DND-41 (cell line): ENCODE data around the gene MYL6.

Experiments
- ATAC-seq: fragments of 200-7000 bp; cut with Tn5 transposase; 3 replicates; pipeline ENCODE4 v1.9.1; 2021; ENCODE audit warnings: low read depth; ENCODE audit not compliant: insufficient read depth
- DNase-seq: peaks from one replicate; pipeline ENCODE4 v3.0.0-alpha.2; 2020
- H2AFZ ChIP-seq: 2 replicates; pipeline ENCODE4 v1.6.0; 2012; ENCODE audit warnings: low read depth, low read length
- H3K27ac ChIP-seq: 2 replicates; pipeline ENCODE4 v1.5.1; 2012; ENCODE audit warnings: low read length, inconsistent platforms
- H3K27me3 ChIP-seq: fragments of 200-600 bp; sonication (generic); 2 replicates; pipeline ENCODE4 v1.6.0; 2012; ENCODE audit warnings: low read length, mild to moderate bottlenecking, inconsistent platforms; ENCODE audit not compliant: insufficient read depth, poor library complexity
- H3K36me3 ChIP-seq: 2 replicates; pipeline ENCODE4 v1.5.1; 2012; ENCODE audit warnings: low read length, inconsistent platforms; ENCODE audit not compliant: insufficient read depth
- H3K4me1 ChIP-seq: 2 replicates; pipeline ENCODE4 v1.5.1; 2012; ENCODE audit warnings: mild to moderate bottlenecking, low read length; ENCODE audit not compliant: insufficient read depth
- H3K4me2 ChIP-seq: 2 replicates; pipeline ENCODE4 v1.6.0; 2012; ENCODE audit warnings: mild to moderate bottlenecking, moderate library complexity, low read length, inconsistent platforms; ENCODE audit not compliant: insufficient read depth
- H3K4me3 ChIP-seq, 2 experiments: fragments of 200-600 bp in 1 of 2; shearing (Covaris generic) in 1 of 2; 2 replicates each; pipeline ENCODE4 v1.5.1; 2012 to 2016; ENCODE audit warnings: inconsistent platforms in 2 of 2, low read length in 2 of 2, mild to moderate bottlenecking in 2 of 2, low read depth in 1 of 2, moderate library complexity in 1 of 2
- H3K79me2 ChIP-seq: 2 replicates; pipeline ENCODE4 v1.6.0; 2012; ENCODE audit warnings: low read length, inconsistent platforms; ENCODE audit not compliant: insufficient read depth
- H3K9ac ChIP-seq: 2 replicates; pipeline ENCODE4 v1.6.0; 2012; ENCODE audit warnings: low read depth, mild to moderate bottlenecking, inconsistent platforms, low read length, moderate library complexity
- H3K9me3 ChIP-seq: 2 replicates; pipeline ENCODE4 v1.5.1; 2012; ENCODE audit warnings: low read length, moderate library complexity, mild to moderate bottlenecking, inconsistent platforms; ENCODE audit not compliant: insufficient read depth, severe bottlenecking
- H4K20me1 ChIP-seq: 2 replicates; pipeline ENCODE4 v1.6.0; 2012; ENCODE audit warnings: low read length; ENCODE audit not compliant: insufficient read depth
- CTCF ChIP-seq: IDR thresholded peaks from 2 replicates; pipeline ENCODE4 v1.5.1; 2012; ENCODE audit warnings: borderline replicate concordance, low read length, moderate library complexity, mild to moderate bottlenecking; ENCODE audit not compliant: poor library complexity, severe bottlenecking; ENCODE audit errors: extremely low read depth
- EZH2 ChIP-seq: IDR thresholded peaks from 3 replicates; pipeline ENCODE4 v1.6.1; 2012; ENCODE audit warnings: borderline replicate concordance, low read depth, mild to moderate bottlenecking, moderate library complexity, low read length, inconsistent platforms; ENCODE audit not compliant: severe bottlenecking

Gene MYL6

DNA sequence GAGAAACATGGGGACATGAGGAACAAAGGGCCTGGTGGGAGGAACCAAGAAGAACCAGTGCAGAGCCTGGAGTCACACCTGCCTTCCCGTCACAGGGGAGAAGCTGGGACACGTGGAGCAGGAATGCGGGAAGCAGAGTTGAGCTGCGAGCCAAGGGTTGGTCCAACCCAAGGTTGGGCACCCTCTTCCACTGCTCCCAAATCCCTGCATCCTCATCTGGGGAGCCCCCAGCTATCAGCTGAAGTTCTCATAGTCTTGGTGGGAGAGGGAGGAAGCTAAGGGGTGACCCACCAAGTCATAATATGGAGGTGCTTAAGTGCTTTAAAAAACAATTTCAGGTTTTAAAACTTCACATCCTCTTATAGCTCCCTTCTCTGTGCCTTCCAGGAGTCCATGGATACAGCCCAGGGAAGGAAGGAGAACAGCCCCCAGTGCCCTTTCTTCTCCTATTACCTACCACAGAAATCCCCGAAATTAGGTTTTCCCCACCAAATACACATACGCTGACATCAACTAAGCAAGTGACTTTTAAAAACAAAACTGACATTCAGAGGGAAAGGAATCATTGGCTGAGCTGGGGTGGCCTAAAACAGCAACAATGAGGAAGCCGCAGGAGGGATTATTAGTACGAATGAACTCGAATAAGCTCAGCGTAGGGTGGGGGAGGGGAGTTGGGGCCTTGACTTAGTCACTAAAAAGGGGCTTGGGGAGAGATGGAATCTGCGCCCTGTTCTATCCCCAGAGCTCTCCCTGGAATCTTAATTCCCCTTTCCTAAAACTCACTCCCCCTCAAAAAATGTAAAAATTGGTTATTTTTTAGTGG lies 4.5 kb downstream of the MYL6 start:
- no peak for TF ChIP-seq CTCF
- Histone ChIP-seq H3K36me3 (peaks cover 80% of the 10 kb centered on the region), H3K9ac (no peak overlapping the region)

GRCh38 chr12:56163533-56164344 lies 5.6 kb downstream of the MYL6 start:
- H3K9me3 ChIP-seq = no peaks in the 10 kb centered on the region
- peaks cover 13% of the 10 kb centered on the region for H4K20me1 ChIP-seq
- DNase-seq = no peak
- H3K4me2 ChIP-seq = no peak overlapping the region
- H3K27me3 ChIP-seq = no peaks in the 10 kb centered on the region
- H3K4me3 ChIP-seq = no peak overlapping the region
- TF ChIP-seq CTCF (no peak), EZH2 (no peak)
- peaks cover 91% of the 10 kb centered on the region for H3K36me3 ChIP-seq
- H2AFZ ChIP-seq = no peak overlapping the region
- no peak overlapping the region for H3K9ac ChIP-seq
- peaks cover 38% of the 10 kb centered on the region for H3K79me2 ChIP-seq
- no peak overlapping the region for H3K27ac ChIP-seq
- H3K4me1 ChIP-seq = peaks cover 36% of the 10 kb centered on the region
- no peak for ATAC-seq

More for the DNA sequence above, 4.5 kb downstream of the MYL6 start:
- H4K20me1 ChIP-seq = peaks cover 13% of the 10 kb centered on the region
- ATAC-seq (no peak), DNase-seq (no peak)
- H3K79me2 ChIP-seq = peaks cover 45% of the 10 kb centered on the region
- H2AFZ ChIP-seq = no peak overlapping the region
- H3K27ac ChIP-seq = no peak overlapping the region
- no peak overlapping the region for H3K4me3 ChIP-seq
- H3K4me2 ChIP-seq = no peak overlapping the region
- no peaks in the 10 kb centered on the region for H3K27me3 ChIP-seq
- H3K9me3 ChIP-seq = no peaks in the 10 kb centered on the region
- peaks cover 37% of the 10 kb centered on the region for H3K4me1 ChIP-seq

GRCh38 chr12:56164345-56164729 lies 6.2 kb downstream of the MYL6 start:
- DNase-seq (no peak), ATAC-seq (no peak)
- Histone ChIP-seq H3K79me2 (peaks cover 32% of the 10 kb centered on the region), H4K20me1 (peaks cover 13% of the 10 kb centered on the region), H3K4me2 (no peak overlapping the region), H3K27me3 (no peaks in the 10 kb centered on the region), H2AFZ (no peak overlapping the region), H3K4me1 (peaks cover 30% of the 10 kb centered on the region), H3K36me3 (peaks cover 96% of the 10 kb centered on the region), H3K9ac (no peak overlapping the region), H3K9me3 (no peaks in the 10 kb centered on the region), H3K27ac (no peak overlapping the region), H3K4me3 (no peak overlapping the region)
- TF ChIP-seq CTCF = no peak
- no peak for TF ChIP-seq EZH2
